Activated T-cell treated with anti-CD3 and anti-CD28 coated beads, Interleukin-2, amount 50 U/mL, for 72 hours (primary cell): Measurements from ENCODE around the gene NUDT21. TPM values are rescaled to one million over a fixed set of nuclear protein-coding genes. Genes with fewer than 3 reads are reported as not detected.

Source experiments
- ATAC-seq, 2 donors: fragments of 150-1000 bp; cut with Tn5 transposase; replicated peaks in 1 of 2; 2 replicates each; pipeline ENCODE4 v1.10.0; 2021; ENCODE audit warnings: moderate library complexity in 2 of 2, mild to moderate bottlenecking in 1 of 2
- DNase-seq, 2 donors: peaks; one replicate each; pipeline ENCODE4 v3.0.0; 2021 to 2022; ENCODE audit warnings: mixed read lengths in 1 of 2
- H3K27ac Mint-ChIP-seq: one replicate; pipeline ENCODE4 v1.8.0; 2022; ENCODE audit warnings: mild to moderate bottlenecking, moderate library complexity, mixed read lengths
- H3K27me3 Mint-ChIP-seq: one replicate; pipeline ENCODE4 v1.8.0; 2022; ENCODE audit warnings: low read depth, mixed read lengths
- H3K36me3 Mint-ChIP-seq, 2 donors: one replicate each; pipeline ENCODE4 v1.8.0; 2022; ENCODE audit warnings: mixed read lengths in 2 of 2, mild to moderate bottlenecking in 1 of 2; ENCODE audit not compliant: insufficient read depth in 2 of 2
- H3K4me1 Mint-ChIP-seq: one replicate; pipeline ENCODE4 v1.8.0; 2022; ENCODE audit warnings: low read depth, mixed read lengths
- H3K4me3 Mint-ChIP-seq, 2 donors: one replicate each; pipeline ENCODE4 v1.8.0; 2022; ENCODE audit warnings: mild to moderate bottlenecking in 2 of 2, mixed read lengths in 2 of 2, moderate library complexity in 2 of 2
- H3K9me3 Mint-ChIP-seq, 2 donors: one replicate each; pipeline ENCODE4 v1.8.0; 2022; ENCODE audit warnings: mixed read lengths in 2 of 2
- total RNA-seq, 2 donors: library from RNA; stranded (reverse); gene quantifications; one replicate each; pipeline ENCODE4 v1.2.3, GENCODE V29; 2022

The NUDT21 gene
- total RNA-seq, 2 donors from 2014 or later, result 304 to 350 TPM

GRCh38 chr16:56421976-56422669 is 29.0 kb downstream of the NUDT21 start:
- Mint-ChIP-seq H3K4me1 (peaks cover 50% of the 10 kb centered on the region), H3K9me3 (no peaks in the 10 kb centered on the region), H3K27ac (peak overlapping the region; percentile 49), H3K36me3 (peaks cover 0 to 4% of the 10 kb centered on the region in 2 donors), H3K27me3 (no peaks in the 10 kb centered on the region), H3K4me3 (peak overlapping the region; percentile 5 to 53)
- ATAC-seq, result no peak
- DNase-seq, result no peak

- peak overlapping the region; percentile 49 for H3K27ac Mint-ChIP-seq
- no peak for DNase-seq
- no peak overlapping the region for H3K4me3 Mint-ChIP-seq
- H3K9me3 Mint-ChIP-seq, result no peaks in the 10 kb centered on the region
- no peaks in the 10 kb centered on the region for H3K27me3 Mint-ChIP-seq
- peaks cover 46% of the 10 kb centered on the region for H3K4me1 Mint-ChIP-seq
- H3K36me3 Mint-ChIP-seq, result peaks cover 0 to 4% of the 10 kb centered on the region in 2 donors
- no peak for ATAC-seq
Measured at GRCh38 chr16:56421313-56421712, 29.8 kb downstream of the NUDT21 start.

GRCh38 chr16:56420613-56421012 is 30.5 kb downstream of the NUDT21 start:
- Mint-ChIP-seq H3K27me3 (no peaks in the 10 kb centered on the region), H3K4me3 (no peak overlapping the region), H3K27ac (no peak overlapping the region), H3K9me3 (no peaks in the 10 kb centered on the region), H3K36me3 (peaks cover 0 to 4% of the 10 kb centered on the region in 2 donors), H3K4me1 (peaks cover 48% of the 10 kb centered on the region)
- no peak for ATAC-seq
- no peak for DNase-seq

GRCh38 chr16:56419740-56420548 is 31.2 kb downstream of the NUDT21 start:
- H3K9me3 Mint-ChIP-seq, result no peaks in the 10 kb centered on the region
- ATAC-seq (no peak), DNase-seq (no peak)
- H3K36me3 Mint-ChIP-seq, result peaks cover 0 to 4% of the 10 kb centered on the region in 2 donors
- H3K4me3 Mint-ChIP-seq, result no peak overlapping the region
- H3K27ac Mint-ChIP-seq, result no peak overlapping the region
- H3K4me1 Mint-ChIP-seq, result peaks cover 52% of the 10 kb centered on the region
- H3K27me3 Mint-ChIP-seq, result no peaks in the 10 kb centered on the region

GRCh38 chr16:56417138-56417537 is 34.0 kb downstream of the NUDT21 start:
- no peaks in the 10 kb centered on the region for H3K27me3 Mint-ChIP-seq
- ATAC-seq (no peak), DNase-seq (no peak)
- no peak overlapping the region for H3K4me3 Mint-ChIP-seq
- peaks cover 30% of the 10 kb centered on the region for H3K4me1 Mint-ChIP-seq
- no peak overlapping the region for H3K27ac Mint-ChIP-seq
- H3K36me3 Mint-ChIP-seq, result peaks cover 0 to 3% of the 10 kb centered on the region in 2 donors
- H3K9me3 Mint-ChIP-seq, result no peaks in the 10 kb centered on the region

- Mint-ChIP-seq H3K9me3 (no peaks in the 10 kb centered on the region), H3K27me3 (no peaks in the 10 kb centered on the region), H3K4me1 (peaks cover 21% of the 10 kb centered on the region), H3K36me3 (peaks cover 0 to 3% of the 10 kb centered on the region in 2 donors), H3K27ac (peak overlapping the region; percentile 64), H3K4me3 (no peak overlapping the region)
- DNase-seq (no peak), ATAC-seq (no peak)
Measured at GRCh38 chr16:56415875-56416274, 35.3 kb downstream of the NUDT21 start.

- H3K4me3 Mint-ChIP-seq, result no peak overlapping the region
- H3K27ac Mint-ChIP-seq, result no peak overlapping the region
- DNase-seq (no peak), ATAC-seq (no peak)
- H3K36me3 Mint-ChIP-seq, result peaks cover 0 to 3% of the 10 kb centered on the region in 2 donors
- no peaks in the 10 kb centered on the region for H3K27me3 Mint-ChIP-seq
- no peaks in the 10 kb centered on the region for H3K9me3 Mint-ChIP-seq
- peaks cover 11% of the 10 kb centered on the region for H3K4me1 Mint-ChIP-seq
Measured at GRCh38 chr16:56414366-56414765, 36.8 kb downstream of the NUDT21 start.

GRCh38 chr16:56413381-56413780 is 37.8 kb downstream of the NUDT21 start:
- peak overlapping the region; percentile 17 for H3K27ac Mint-ChIP-seq

GRCh38 chr16:56411624-56412023 is 39.5 kb downstream of the NUDT21 start:
- no peak overlapping the region for H3K27ac Mint-ChIP-seq
- H3K4me3 Mint-ChIP-seq, result no peak overlapping the region
- no peaks in the 10 kb centered on the region for H3K9me3 Mint-ChIP-seq
- no peaks in the 10 kb centered on the region for H3K27me3 Mint-ChIP-seq
- peaks cover 4 to 8% of the 10 kb centered on the region in 2 donors for H3K36me3 Mint-ChIP-seq
- DNase-seq, result no peak
- peaks cover 11% of the 10 kb centered on the region for H3K4me1 Mint-ChIP-seq
- ATAC-seq, result no peak

More at GRCh38 chr16:56413381-56413780, 37.8 kb downstream of the NUDT21 start:
- no peaks in the 10 kb centered on the region for H3K9me3 Mint-ChIP-seq
- H3K36me3 Mint-ChIP-seq, result peaks cover 2 to 6% of the 10 kb centered on the region in 2 donors
- no peak overlapping the region for H3K4me3 Mint-ChIP-seq
- peaks cover 11% of the 10 kb centered on the region for H3K4me1 Mint-ChIP-seq
- H3K27me3 Mint-ChIP-seq, result no peaks in the 10 kb centered on the region
- no peak for ATAC-seq
- no peak for DNase-seq

- Mint-ChIP-seq H3K27me3 (no peaks in the 10 kb centered on the region), H3K9me3 (no peaks in the 10 kb centered on the region), H3K4me3 (no peak overlapping the region), H3K4me1 (peaks cover 10% of the 10 kb centered on the region), H3K36me3 (peaks cover 4 to 8% of the 10 kb centered on the region in 2 donors), H3K27ac (no peak overlapping the region)
- no peak for DNase-seq
- no peak for ATAC-seq
Measured at GRCh38 chr16:56411123-56411522, 40.0 kb downstream of the NUDT21 start.

GRCh38 chr16:56409195-56409594 is 41.9 kb downstream of the NUDT21 start:
- ATAC-seq, result no peak
- Mint-ChIP-seq H3K27me3 (no peaks in the 10 kb centered on the region), H3K36me3 (peaks cover 4 to 9% of the 10 kb centered on the region in 2 donors), H3K9me3 (no peaks in the 10 kb centered on the region), H3K4me1 (no peaks in the 10 kb centered on the region), H3K27ac (no peak overlapping the region), H3K4me3 (no peak overlapping the region)
- no peak for DNase-seq

GRCh38 chr16:56408379-56409098 is 42.6 kb downstream of the NUDT21 start:
- no peaks in the 10 kb centered on the region for H3K9me3 Mint-ChIP-seq
- H3K27me3 Mint-ChIP-seq, result no peaks in the 10 kb centered on the region

More at GRCh38 chr16:56408379-56409098, 42.6 kb downstream of the NUDT21 start:
- ATAC-seq (no peak), DNase-seq (no peak)
- Mint-ChIP-seq H3K4me3 (no peak overlapping the region), H3K36me3 (peaks cover 4 to 8% of the 10 kb centered on the region in 2 donors), H3K4me1 (no peaks in the 10 kb centered on the region), H3K27ac (no peak overlapping the region)
